ENCODE measurements around the gene KCNA1. TPM values are rescaled to one million over a fixed set of nuclear protein-coding genes. Genes with fewer than 3 reads are reported as not detected.

KCNA1 gene
- total RNA-seq, 2 experiments from 2014 or later: not detected

- ChIA-PET POLR2A (no interaction called here), CTCF (no interaction called here)
These were observed 333 bp upstream of the KCNA1 start for GRCh38 chr12:4909410-4909733.

- POLR2A ChIA-PET: no interaction called here
These were observed 1.0 kb downstream of the KCNA1 start for GRCh38 chr12:4910502-4911315.

DNA sequence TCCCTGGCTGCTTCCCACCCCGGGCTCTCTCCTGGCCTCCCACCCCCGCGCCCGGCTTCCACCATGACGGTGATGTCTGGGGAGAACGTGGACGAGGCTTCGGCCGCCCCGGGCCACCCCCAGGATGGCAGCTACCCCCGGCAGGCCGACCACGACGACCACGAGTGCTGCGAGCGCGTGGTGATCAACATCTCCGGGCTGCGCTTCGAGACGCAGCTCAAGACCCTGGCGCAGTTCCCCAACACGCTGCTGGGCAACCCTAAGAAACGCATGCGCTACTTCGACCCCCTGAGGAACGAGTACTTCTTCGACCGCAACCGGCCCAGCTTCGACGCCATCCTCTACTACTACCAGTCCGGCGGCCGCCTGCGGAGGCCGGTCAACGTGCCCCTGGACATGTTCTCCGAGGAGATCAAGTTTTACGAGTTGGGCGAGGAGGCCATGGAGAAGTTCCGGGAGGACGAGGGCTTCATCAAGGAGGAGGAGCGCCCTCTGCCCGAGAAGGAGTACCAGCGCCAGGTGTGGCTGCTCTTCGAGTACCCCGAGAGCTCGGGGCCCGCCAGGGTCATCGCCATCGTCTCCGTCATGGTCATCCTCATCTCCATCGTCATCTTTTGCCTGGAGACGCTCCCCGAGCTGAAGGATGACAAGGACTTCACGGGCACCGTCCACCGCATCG, 1.8 kb downstream of the KCNA1 start:
- POLR2A ChIA-PET: no interaction called here
- CTCF ChIA-PET: no interaction called here

More at GRCh38 chr12:4910502-4911315, 1.0 kb downstream of the KCNA1 start:
- CTCF ChIA-PET: no interaction called here

- ChIA-PET POLR2A (no interaction called here), CTCF (no interaction called here)
These were observed 5.0 kb downstream of the KCNA1 start for GRCh38 chr12:4914720-4915119.

DNA sequence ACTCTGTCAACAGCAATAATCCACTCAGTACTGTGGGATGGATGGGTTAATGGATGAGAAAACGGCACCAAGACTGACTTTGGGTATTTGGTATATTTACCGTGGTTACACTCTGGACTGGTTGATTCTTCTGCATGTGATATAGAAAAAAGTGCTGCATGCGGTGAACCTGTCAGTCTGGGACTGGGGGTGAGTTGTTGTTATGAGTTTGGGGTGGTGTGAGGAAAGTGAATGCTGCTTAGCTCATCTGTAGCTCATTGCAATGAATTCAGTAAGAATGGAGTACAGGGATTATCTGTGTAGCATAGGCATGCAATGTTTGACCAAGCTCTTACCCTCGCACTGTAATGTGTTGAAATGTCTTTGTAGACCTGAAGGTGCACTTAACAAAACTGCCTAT, 6.0 kb downstream of the KCNA1 start:
- ChIA-PET POLR2A (no interaction called here), CTCF (no interaction called here)

GRCh38 chr12:4918950-4919660, 9.4 kb downstream of the KCNA1 start:
- POLR2A ChIA-PET: no interaction called here
- CTCF ChIA-PET: no interaction called here

GRCh38 chr12:4932576-4932975, 22.9 kb downstream of the KCNA1 start:
- CTCF ChIA-PET: no interaction called here
- POLR2A ChIA-PET: no interaction called here

- POLR2A ChIA-PET: no interaction called here
- CTCF ChIA-PET: no interaction called here
These were observed 23.7 kb downstream of the KCNA1 start for GRCh38 chr12:4933411-4933810.

- CTCF ChIA-PET: interaction anchor here (0.6 kb wide), 1 partner anchor 150 kb away, joined by 3 read pairs; no protein-coding TSS in a partner anchor
- POLR2A ChIA-PET: no interaction called here
These were observed 24.8 kb downstream of the KCNA1 start for GRCh38 chr12:4934407-4935035.

- ChIA-PET POLR2A (no interaction called here), CTCF (interaction anchor here (0.5 kb wide), 1 partner anchor 18 kb away, joined by 3 read pairs; no protein-coding TSS in a partner anchor)
These were observed 29.2 kb downstream of the KCNA1 start for GRCh38 chr12:4938900-4939299.

- CTCF ChIA-PET: no interaction called here
- POLR2A ChIA-PET: no interaction called here
These were observed 29.8 kb downstream of the KCNA1 start for GRCh38 chr12:4939418-4940023.

DNA sequence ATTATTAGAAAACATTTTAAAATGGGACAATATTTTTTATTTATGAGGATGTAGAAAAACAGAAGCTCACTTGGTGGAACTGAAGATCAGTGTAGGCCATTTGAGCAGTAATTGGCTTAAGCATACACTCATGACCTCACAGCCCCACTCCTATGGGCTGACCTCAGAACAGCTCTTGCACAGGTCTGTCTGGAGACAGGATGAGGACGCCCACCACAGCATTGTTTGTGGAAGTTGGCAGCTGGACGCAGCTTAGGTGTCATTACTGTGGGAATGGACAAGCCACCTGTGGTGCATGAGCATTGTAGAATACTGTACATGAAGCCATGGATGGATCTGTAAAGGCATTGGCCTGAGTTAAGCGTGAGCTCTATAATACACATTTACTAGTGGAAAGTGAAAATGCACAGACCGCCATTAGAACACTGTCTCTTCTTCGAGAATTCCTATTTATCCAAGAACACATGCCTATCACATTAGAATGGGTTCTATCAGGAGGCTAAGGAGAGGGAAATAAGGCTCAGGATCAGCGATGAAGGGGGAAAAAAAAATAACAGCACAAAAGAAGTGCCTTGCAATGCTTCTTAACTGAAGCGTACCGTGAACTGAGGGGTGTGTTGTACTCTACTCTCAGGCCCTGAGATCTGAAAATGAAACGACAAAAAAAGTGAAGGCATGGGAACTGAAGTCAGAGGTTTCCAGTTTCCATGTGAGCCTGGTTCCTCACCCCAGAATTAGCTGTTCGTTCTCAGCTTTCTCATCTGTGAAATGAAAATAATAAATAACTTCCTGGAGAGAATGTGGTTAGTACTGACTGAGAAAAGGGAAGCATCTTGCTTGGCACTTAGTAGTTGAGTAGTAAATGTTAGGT, 33.6 kb downstream of the KCNA1 start:
- ChIA-PET POLR2A (no interaction called here), CTCF (interaction anchor here (1.6 kb wide), 1 partner anchor 85 kb away, joined by 3 read pairs; no protein-coding TSS in a partner anchor)

- ChIA-PET CTCF (no interaction called here), POLR2A (no interaction called here)
These were observed 34.2 kb downstream of the KCNA1 start for GRCh38 chr12:4943938-4944284.

DNA sequence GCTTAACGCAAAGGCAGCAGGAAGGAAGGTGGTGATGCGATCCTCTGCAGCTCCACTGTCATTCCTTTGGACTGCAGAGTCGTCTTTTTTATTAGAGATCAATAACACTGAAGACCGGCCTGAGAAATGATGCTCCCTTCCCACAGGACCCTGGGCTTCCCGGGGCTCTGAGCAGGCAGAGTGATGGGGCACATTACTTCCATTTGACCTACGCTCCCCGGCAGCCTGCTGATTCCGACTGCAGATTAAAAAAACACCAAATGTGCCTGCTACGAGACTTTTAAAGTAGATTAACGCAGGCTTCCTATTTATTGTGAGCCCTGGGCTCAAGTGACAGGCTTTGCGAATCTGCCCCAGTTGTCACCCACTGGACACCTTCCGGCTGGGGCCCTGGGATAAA, 37.5 kb downstream of the KCNA1 start:
- CTCF ChIA-PET: no interaction called here
- POLR2A ChIA-PET: no interaction called here

GRCh38 chr12:4951083-4951482, 41.4 kb downstream of the KCNA1 start:
- ChIA-PET POLR2A (no interaction called here), CTCF (no interaction called here)

GRCh38 chr12:4951601-4952000, 41.9 kb downstream of the KCNA1 start:
- ChIA-PET CTCF (no interaction called here), POLR2A (no interaction called here)

GRCh38 chr12:4954621-4955354, 45.1 kb downstream of the KCNA1 start:
- ChIA-PET POLR2A (no interaction called here), CTCF (no interaction called here)

DNA sequence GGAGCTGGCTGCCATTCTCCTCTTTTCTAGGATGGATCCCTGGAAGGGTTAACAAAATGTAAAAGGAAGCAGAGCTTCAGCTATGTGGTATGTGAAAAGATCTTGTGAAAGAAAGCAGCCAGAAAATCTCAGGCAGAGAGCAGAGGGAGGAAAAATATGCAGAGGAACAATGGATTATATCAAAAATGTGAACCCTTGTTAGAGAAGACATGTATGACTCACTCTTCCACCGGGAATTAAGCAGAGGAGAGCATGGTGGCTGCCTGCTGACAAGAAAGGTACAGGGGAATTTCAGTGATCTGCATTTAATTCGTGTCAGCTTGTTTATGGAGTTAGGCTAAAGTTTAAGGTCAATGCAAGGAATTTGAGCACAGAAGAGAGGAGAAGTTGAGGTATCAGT, 46.3 kb downstream of the KCNA1 start:
- ChIA-PET POLR2A (no interaction called here), CTCF (no interaction called here)

DNA sequence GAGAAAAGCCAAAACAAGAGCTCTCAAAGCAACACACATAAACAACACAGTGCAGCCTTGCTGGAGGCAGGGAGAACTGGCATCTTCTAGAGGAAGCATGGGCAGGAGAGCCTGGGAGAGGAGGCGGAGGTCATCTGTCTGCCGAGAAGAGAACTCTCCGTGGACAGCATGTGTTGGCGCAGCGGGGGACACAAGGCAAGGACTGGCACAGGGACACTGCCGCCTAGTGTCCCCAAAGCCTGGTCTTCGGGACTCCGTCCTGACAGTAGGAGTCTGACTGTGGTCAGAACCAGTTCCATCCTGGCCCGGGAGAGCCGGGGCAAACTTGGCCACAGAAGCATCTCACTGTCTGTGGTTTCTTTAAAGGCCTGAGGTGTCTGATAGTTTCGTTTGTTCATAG, 47.3 kb downstream of the KCNA1 start:
- ChIA-PET CTCF (no interaction called here), POLR2A (no interaction called here)

All from activated CD8-positive, alpha-beta memory T cell treated with anti-CD3 and anti-CD28 coated beads for 36 hours (primary cell).